Transverse colon (tissue), 4 donors: ENCODE measurements around the gene RCBTB1.

Experiments
- POLR2A ChIP-seq: fragments of 450-650 bp; IDR thresholded peaks from one replicate; pipeline ENCODE4 v1.6.1; 2016; ENCODE audit warnings: antibody characterized with exemption, mild to moderate bottlenecking, moderate library complexity
- POLR2AphosphoS5 ChIP-seq, 3 donors: sonication (generic); formaldehyde crosslinking; IDR thresholded peaks; one replicate each; pipeline ENCODE4 v1.6.1; 2016; ENCODE audit warnings: antibody characterized with exemption in 3 of 3
- TF ChIP-seq, protein P1 (sequence below), 5 experiments: fragments of 200-600 bp in 3 of 5; fragments of 450-650 bp in 2 of 5; sonication (generic) in 3 of 5; IDR thresholded peaks; 1 replicate in 2 of 5; 2 replicates in 3 of 5; pipeline ENCODE4 v1.5.1; 2016 to 2017; ENCODE audit warnings: antibody characterized with exemption in 5 of 5, inconsistent platforms in 3 of 5, mild to moderate bottlenecking in 2 of 5, moderate library complexity in 1 of 5

DNA sequence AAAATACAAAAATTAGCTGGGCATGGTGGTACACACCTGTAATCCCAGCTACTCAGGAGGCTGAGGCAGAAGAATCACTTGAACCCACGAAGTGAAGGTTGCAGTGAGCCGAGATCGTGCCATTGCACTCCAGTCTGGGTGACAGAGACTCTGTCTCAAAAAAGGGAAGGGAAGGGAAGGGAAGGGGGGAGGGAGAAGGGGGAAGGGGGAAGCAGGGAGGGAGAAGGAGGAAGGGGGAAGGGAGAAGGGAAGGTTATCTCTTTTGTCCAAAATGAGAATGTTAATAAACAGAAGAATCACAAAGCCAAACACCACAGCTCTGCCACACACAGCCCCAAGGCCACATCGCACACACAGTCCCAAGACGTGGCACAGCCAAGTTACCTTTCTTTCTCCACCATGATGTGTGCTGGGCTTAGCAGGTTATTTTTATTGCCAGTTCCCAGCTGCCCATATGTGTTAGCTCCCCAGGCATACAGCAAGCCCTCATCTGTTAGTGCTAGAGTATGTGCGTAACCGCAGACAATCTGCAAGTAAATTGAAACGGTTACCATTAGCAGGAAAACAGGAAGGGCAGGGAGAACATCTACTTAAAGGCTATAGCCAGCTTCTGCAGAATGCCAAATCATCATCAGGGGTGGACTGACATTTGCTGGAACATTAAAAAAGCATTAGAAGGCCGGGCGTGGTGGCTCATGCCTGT lies 34.3 kb downstream of the RCBTB1 start:
- TF ChIP-seq, protein P1, sequence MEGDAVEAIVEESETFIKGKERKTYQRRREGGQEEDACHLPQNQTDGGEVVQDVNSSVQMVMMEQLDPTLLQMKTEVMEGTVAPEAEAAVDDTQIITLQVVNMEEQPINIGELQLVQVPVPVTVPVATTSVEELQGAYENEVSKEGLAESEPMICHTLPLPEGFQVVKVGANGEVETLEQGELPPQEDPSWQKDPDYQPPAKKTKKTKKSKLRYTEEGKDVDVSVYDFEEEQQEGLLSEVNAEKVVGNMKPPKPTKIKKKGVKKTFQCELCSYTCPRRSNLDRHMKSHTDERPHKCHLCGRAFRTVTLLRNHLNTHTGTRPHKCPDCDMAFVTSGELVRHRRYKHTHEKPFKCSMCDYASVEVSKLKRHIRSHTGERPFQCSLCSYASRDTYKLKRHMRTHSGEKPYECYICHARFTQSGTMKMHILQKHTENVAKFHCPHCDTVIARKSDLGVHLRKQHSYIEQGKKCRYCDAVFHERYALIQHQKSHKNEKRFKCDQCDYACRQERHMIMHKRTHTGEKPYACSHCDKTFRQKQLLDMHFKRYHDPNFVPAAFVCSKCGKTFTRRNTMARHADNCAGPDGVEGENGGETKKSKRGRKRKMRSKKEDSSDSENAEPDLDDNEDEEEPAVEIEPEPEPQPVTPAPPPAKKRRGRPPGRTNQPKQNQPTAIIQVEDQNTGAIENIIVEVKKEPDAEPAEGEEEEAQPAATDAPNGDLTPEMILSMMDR (IDR thresholded peaks at IDR 0.05): no peak
- no peak for TF ChIP-seq POLR2A
- TF ChIP-seq POLR2AphosphoS5 (IDR thresholded peaks at IDR 0.05): no peak
